ENCODE measurements around the gene TRABD2B. TPM values are rescaled to one million over a fixed set of nuclear protein-coding genes. Genes with fewer than 3 reads are reported as not detected.

Gene TRABD2B
- total and polyA plus RNA-seq, 8 donors = 0.99 to 5.2 (median 3.3) TPM

GRCh38 chr1:47777322-47777721 is 219.9 kb downstream of the TRABD2B start:
- Histone ChIP-seq H3K36me3 (no peaks in the 10 kb centered on the region), H3K27ac (no peak overlapping the region), H3K4me1 (no peaks in the 10 kb centered on the region), H3K4me3 (no peak overlapping the region), H3K27me3 (no peaks in the 10 kb centered on the region), H3K9me3 (no peaks in the 10 kb centered on the region)
- TF ChIP-seq CTCF (IDR thresholded peaks at IDR 0.05) = no peak
- ATAC-seq (no peak), DNase-seq (no peak)
- intact Hi-C loops (cut with DNase I) = no loop called here

- ATAC-seq = no peak
- Histone ChIP-seq H3K27me3 (no peaks in the 10 kb centered on the region), H3K27ac (no peak overlapping the region), H3K4me3 (no peak overlapping the region), H3K9me3 (no peaks in the 10 kb centered on the region), H3K36me3 (no peaks in the 10 kb centered on the region), H3K4me1 (no peaks in the 10 kb centered on the region)
- intact Hi-C loops (cut with DNase I) = no loop called here
- TF ChIP-seq CTCF (IDR thresholded peaks at IDR 0.05) = no peak
- DNase-seq = peak in 2 of 4 donors; percentile 26 to 36
Measured at GRCh38 chr1:47776667-47777131, 220.5 kb downstream of the TRABD2B start.

GRCh38 chr1:47774986-47775834 is 222.0 kb downstream of the TRABD2B start:
- Histone ChIP-seq H3K27ac (no peak overlapping the region), H3K9me3 (no peaks in the 10 kb centered on the region), H3K36me3 (no peaks in the 10 kb centered on the region), H3K27me3 (no peaks in the 10 kb centered on the region), H3K4me3 (no peak overlapping the region), H3K4me1 (no peaks in the 10 kb centered on the region)
- no peak for ATAC-seq
- intact Hi-C loops (cut with DNase I) = no loop called here
- DNase-seq = peak in 1 of 4 donors; percentile 65
- TF ChIP-seq CTCF (IDR thresholded peaks at IDR 0.05) = no peak

GRCh38 chr1:47772960-47773682 is 224.1 kb downstream of the TRABD2B start:
- ATAC-seq (no peak), DNase-seq (no peak)
- TF ChIP-seq CTCF (IDR thresholded peaks at IDR 0.05) = no peak
- no peak overlapping the region for H3K4me3 ChIP-seq
- no peaks in the 10 kb centered on the region for H3K27me3 ChIP-seq
- no peaks in the 10 kb centered on the region for H3K36me3 ChIP-seq
- no peak overlapping the region for H3K27ac ChIP-seq
- intact Hi-C loops (cut with DNase I) = no loop called here
- no peaks in the 10 kb centered on the region for H3K4me1 ChIP-seq
- no peaks in the 10 kb centered on the region for H3K9me3 ChIP-seq

GRCh38 chr1:47772281-47772680 is 224.9 kb downstream of the TRABD2B start:
- no peak overlapping the region for H3K27ac ChIP-seq
- H3K4me3 ChIP-seq = no peak overlapping the region
- ATAC-seq (no peak), DNase-seq (no peak)
- intact Hi-C loops (cut with DNase I) = no loop called here
- H3K36me3 ChIP-seq = no peaks in the 10 kb centered on the region
- H3K4me1 ChIP-seq = no peaks in the 10 kb centered on the region
- no peak for TF ChIP-seq CTCF (IDR thresholded peaks at IDR 0.05)
- no peaks in the 10 kb centered on the region for H3K27me3 ChIP-seq
- H3K9me3 ChIP-seq = no peaks in the 10 kb centered on the region
